ENCODE results near the gene LRRC45.

GRCh38 chr17:82008258-82008940, 14.7 kb upstream of the LRRC45 start:
- TF ChIP-seq ESRRA (CRISPR knock-in tag; IDR thresholded peaks at IDR 0.05; ENCODE audit: borderline replicate concordance) (no peak), ETV6 (CRISPR knock-in tag; IDR thresholded peaks at IDR 0.05) (no peak), FOXJ3 (CRISPR knock-in tag; IDR thresholded peaks at IDR 0.05; ENCODE audit: borderline replicate concordance) (no peak)
- TF ChIP-seq, protein P1, sequence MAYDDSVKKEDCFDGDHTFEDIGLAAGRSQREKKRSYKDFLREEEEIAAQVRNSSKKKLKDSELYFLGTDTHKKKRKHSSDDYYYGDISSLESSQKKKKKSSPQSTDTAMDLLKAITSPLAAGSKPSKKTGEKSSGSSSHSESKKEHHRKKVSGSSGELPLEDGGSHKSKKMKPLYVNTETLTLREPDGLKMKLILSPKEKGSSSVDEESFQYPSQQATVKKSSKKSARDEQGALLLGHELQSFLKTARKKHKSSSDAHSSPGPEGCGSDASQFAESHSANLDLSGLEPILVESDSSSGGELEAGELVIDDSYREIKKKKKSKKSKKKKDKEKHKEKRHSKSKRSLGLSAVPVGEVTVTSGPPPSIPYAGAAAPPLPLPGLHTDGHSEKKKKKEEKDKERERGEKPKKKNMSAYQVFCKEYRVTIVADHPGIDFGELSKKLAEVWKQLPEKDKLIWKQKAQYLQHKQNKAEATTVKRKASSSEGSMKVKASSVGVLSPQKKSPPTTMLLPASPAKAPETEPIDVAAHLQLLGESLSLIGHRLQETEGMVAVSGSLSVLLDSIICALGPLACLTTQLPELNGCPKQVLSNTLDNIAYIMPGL (CRISPR knock-in tag; IDR thresholded peaks at IDR 0.05): no peak

Data from WTC11 (cell line).